GM18520 (cell line): Measurements from ENCODE around the gene HIRA.
A peak's percentile ranks its signal among the peaks of the same experiment; 100 is the strongest.

Source experiments
- ATAC-seq: cut with Tn5 transposase; IDR thresholded peaks from one replicate; pipeline ENCODE4 v1.9.1; 2021; ENCODE audit not compliant: unreplicated experiment

Gene HIRA

GRCh38 chr22:19431649-19432132 lies at the start of gene HIRA:
Gene HIRA, minus strand, starts transcription at chr22:19431733. Its CDS starts 257 bp downstream, at chr22:19431476.
- ATAC-seq, result peak; percentile 31

GRCh38 chr22:19480789-19481188 lies 49.3 kb upstream of the HIRA start:
- ATAC-seq, result no peak

GRCh38 chr22:19480173-19480568 lies 48.6 kb upstream of the HIRA start:
- no peak for ATAC-seq

GRCh38 chr22:19479355-19480172 lies 48.0 kb upstream of the HIRA start, which contains the start of gene CDC45:
Gene CDC45, plus strand, starts transcription at chr22:19479920. Its CDS starts 49 bp downstream, at chr22:19479969.
- ATAC-seq, result peak; percentile 74

- peak; percentile 23 for ATAC-seq
Measured at GRCh38 chr22:19478901-19479354, 47.4 kb upstream of the HIRA start, which contains the start of gene UFD1. Gene UFD1, minus strand, starts transcription at chr22:19479193. Its CDS starts 108 bp downstream, at chr22:19479085.

- ATAC-seq, result no peak
Measured at GRCh38 chr22:19478045-19478900, 46.7 kb upstream of the HIRA start.

GRCh38 chr22:19477321-19478044 lies 46.0 kb upstream of the HIRA start:
- no peak for ATAC-seq

- ATAC-seq, result no peak
Measured at GRCh38 chr22:19476023-19476422, 44.5 kb upstream of the HIRA start.

GRCh38 chr22:19473578-19473977 lies 42.0 kb upstream of the HIRA start:
- ATAC-seq, result no peak

- no peak for ATAC-seq
Measured at GRCh38 chr22:19472233-19472632, 40.7 kb upstream of the HIRA start.

- no peak for ATAC-seq
Measured at GRCh38 chr22:19471572-19471971, 40.0 kb upstream of the HIRA start.

GRCh38 chr22:19470010-19470409 lies 38.5 kb upstream of the HIRA start:
- no peak for ATAC-seq

- no peak for ATAC-seq
Measured at GRCh38 chr22:19469421-19469820, 37.9 kb upstream of the HIRA start.

- no peak for ATAC-seq
Measured at GRCh38 chr22:19467912-19468311, 36.4 kb upstream of the HIRA start.

- ATAC-seq, result no peak
Measured at GRCh38 chr22:19466848-19467752, 35.6 kb upstream of the HIRA start.

GRCh38 chr22:19466126-19466716 lies 34.7 kb upstream of the HIRA start:
- no peak for ATAC-seq

GRCh38 chr22:19464975-19465374 lies 33.4 kb upstream of the HIRA start:
- no peak for ATAC-seq

GRCh38 chr22:19464546-19464945 lies 33.0 kb upstream of the HIRA start:
- no peak for ATAC-seq
